ENCODE results near the gene FBN2.

DNA sequence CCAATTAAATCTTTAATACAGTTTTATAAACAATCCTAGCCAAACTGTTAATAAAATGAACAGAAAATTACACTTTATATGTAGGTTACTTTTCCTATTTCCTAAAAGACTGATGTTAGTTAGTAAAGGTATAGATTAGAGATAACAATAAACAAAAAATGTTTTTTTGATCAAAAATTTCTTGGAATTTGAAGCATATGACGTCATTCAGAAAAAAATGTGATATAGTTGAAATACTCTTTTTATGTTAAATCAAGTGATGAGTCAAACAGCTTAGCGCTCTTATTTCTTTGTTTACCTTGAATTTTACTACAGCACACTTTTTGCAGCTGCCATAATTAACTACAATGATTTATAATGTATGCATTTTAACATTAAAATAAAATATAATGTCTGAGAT, 258.7 kb downstream of the FBN2 start:
- TF ChIP-seq ZBTB7A (IDR thresholded peaks at IDR 0.05; ENCODE audit: low read depth) (no peak), CEBPB (IDR thresholded peaks at IDR 0.05) (no peak), RAD21 (IDR thresholded peaks at IDR 0.05; ENCODE audit: low read depth) (no peak), EP300 (IDR thresholded peaks at IDR 0.05; ENCODE audit: borderline replicate concordance) (no peak), CREB1 (IDR thresholded peaks at IDR 0.05; ENCODE audit: low read depth) (no peak), TAF1 (IDR thresholded peaks at IDR 0.05; ENCODE audit: low read depth) (no peak), YY1 (IDR thresholded peaks at IDR 0.05; ENCODE audit: low read depth) (no peak), FOXM1 (IDR thresholded peaks at IDR 0.05; ENCODE audit: borderline replicate concordance, low read depth) (no peak)
- TF ChIP-seq, protein P1, sequence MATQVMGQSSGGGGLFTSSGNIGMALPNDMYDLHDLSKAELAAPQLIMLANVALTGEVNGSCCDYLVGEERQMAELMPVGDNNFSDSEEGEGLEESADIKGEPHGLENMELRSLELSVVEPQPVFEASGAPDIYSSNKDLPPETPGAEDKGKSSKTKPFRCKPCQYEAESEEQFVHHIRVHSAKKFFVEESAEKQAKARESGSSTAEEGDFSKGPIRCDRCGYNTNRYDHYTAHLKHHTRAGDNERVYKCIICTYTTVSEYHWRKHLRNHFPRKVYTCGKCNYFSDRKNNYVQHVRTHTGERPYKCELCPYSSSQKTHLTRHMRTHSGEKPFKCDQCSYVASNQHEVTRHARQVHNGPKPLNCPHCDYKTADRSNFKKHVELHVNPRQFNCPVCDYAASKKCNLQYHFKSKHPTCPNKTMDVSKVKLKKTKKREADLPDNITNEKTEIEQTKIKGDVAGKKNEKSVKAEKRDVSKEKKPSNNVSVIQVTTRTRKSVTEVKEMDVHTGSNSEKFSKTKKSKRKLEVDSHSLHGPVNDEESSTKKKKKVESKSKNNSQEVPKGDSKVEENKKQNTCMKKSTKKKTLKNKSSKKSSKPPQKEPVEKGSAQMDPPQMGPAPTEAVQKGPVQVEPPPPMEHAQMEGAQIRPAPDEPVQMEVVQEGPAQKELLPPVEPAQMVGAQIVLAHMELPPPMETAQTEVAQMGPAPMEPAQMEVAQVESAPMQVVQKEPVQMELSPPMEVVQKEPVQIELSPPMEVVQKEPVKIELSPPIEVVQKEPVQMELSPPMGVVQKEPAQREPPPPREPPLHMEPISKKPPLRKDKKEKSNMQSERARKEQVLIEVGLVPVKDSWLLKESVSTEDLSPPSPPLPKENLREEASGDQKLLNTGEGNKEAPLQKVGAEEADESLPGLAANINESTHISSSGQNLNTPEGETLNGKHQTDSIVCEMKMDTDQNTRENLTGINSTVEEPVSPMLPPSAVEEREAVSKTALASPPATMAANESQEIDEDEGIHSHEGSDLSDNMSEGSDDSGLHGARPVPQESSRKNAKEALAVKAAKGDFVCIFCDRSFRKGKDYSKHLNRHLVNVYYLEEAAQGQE (IDR thresholded peaks at IDR 0.05; ENCODE audit: low read depth) = no peak
